AG04450 (cell line): ENCODE measurements around the gene SELPLG. TPM values are rescaled to one million over a fixed set of nuclear protein-coding genes. Genes with fewer than 3 reads are reported as not detected.

Source experiments
- CTCF ChIA-PET: fragments of 300-600, 350-600 bp; formaldehyde crosslinking; extraction: SDS; loops from one replicate; lab custom pipeline; 2022; ENCODE audit warnings: antibody characterized with exemption, inconsistent platforms; lab: Charles Lee
- POLR2A ChIA-PET: fragments of 350-600 bp; formaldehyde crosslinking; extraction: SDS; loops from one replicate; lab custom pipeline; 2021; ENCODE audit warnings: antibody characterized with exemption, inconsistent platforms; lab: Yijun Ruan, JAX
- DNase-seq: peaks from one replicate; pipeline ENCODE4 v3.0.0-alpha.2; 2011; ENCODE audit warnings: low read depth, low spot score
- H3K27ac ChIP-seq: one replicate; pipeline ENCODE4 v1.5.1; 2012; ENCODE audit warnings: low read depth, low read length, control low read depth
- H3K27me3 ChIP-seq: one replicate; pipeline ENCODE4 v1.6.0; 2012; ENCODE audit warnings: low read length; ENCODE audit not compliant: control insufficient read depth, insufficient read depth
- H3K4me3 ChIP-seq: 2 replicates; pipeline ENCODE4 v1.5.1; 2011; ENCODE audit warnings: mild to moderate bottlenecking, low read depth, low read length, control low read depth
- H3K9me3 ChIP-seq: 2 replicates; pipeline ENCODE4 v1.5.1; 2012; ENCODE audit warnings: low read length; ENCODE audit not compliant: control insufficient read depth, insufficient read depth
- polyA plus RNA-seq: library from polyadenylated mRNA; depleted of rRNA; stranded (reverse); fragments of >200 nt; gene quantifications from 2 replicates; pipeline ENCODE4 v1.2.3, GENCODE V29; 2011
- TF ChIP-seq, protein P1 (sequence below): IDR thresholded peaks from 2 replicates; pipeline ENCODE4 v1.5.1; 2011; ENCODE audit warnings: low read depth, low read length, control low read depth, inconsistent platforms

The SELPLG gene
- polyA plus RNA-seq, 1 experiment = 6.1 TPM

DNA sequence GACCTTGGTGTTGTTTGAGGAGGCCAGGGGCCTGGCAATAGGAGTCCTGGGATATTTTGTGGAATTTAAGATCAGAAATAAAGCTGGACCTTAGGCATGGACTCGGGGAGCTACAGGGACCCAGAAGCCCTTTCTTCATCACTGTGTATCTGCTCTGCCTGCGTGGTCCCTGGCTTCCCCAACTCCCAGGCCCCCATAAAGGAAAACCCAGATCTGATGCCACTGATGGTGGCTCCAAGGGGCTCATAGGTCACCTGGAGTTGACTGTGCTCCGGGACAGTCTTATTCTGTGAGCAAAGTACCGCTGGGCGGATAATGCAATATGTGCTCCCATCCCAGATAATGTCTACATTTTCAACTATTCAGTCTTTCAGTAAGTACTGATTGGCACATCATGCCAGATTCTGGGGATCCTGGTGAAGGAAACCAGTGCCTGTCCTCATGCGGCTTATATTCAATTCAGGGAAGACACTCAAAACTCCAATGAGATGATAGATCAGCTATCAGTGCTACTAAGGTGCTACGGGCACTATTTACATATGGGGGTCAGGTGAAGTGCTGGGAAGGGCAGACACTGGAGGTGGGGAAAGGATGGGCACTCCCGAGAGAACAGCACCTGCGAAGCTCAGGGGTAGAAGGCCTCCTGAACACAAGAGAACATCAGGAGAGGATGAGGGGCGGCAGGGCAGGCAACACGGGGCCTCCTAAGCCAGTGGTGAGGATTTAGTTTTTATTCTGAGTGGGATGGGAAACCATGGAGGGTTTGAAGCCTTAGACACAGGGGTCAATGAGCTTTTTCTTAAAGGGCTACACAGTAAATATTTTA, 5.5 kb upstream of the SELPLG start:
- H3K27ac ChIP-seq = no peak overlapping the region
- no peaks in the 10 kb centered on the region for H3K27me3 ChIP-seq
- no peak for DNase-seq
- POLR2A ChIA-PET = interaction anchor here (0.5 to 0.6 kb wide), 2 partner anchors 86 to 87 kb away, joined by 3 to 4 read pairs; no protein-coding TSS in a partner anchor
- H3K9me3 ChIP-seq = no peaks in the 10 kb centered on the region
- TF ChIP-seq, protein P1, sequence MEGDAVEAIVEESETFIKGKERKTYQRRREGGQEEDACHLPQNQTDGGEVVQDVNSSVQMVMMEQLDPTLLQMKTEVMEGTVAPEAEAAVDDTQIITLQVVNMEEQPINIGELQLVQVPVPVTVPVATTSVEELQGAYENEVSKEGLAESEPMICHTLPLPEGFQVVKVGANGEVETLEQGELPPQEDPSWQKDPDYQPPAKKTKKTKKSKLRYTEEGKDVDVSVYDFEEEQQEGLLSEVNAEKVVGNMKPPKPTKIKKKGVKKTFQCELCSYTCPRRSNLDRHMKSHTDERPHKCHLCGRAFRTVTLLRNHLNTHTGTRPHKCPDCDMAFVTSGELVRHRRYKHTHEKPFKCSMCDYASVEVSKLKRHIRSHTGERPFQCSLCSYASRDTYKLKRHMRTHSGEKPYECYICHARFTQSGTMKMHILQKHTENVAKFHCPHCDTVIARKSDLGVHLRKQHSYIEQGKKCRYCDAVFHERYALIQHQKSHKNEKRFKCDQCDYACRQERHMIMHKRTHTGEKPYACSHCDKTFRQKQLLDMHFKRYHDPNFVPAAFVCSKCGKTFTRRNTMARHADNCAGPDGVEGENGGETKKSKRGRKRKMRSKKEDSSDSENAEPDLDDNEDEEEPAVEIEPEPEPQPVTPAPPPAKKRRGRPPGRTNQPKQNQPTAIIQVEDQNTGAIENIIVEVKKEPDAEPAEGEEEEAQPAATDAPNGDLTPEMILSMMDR = no peak
- H3K4me3 ChIP-seq = no peak overlapping the region
- CTCF ChIA-PET = interaction anchor here (1.3 to 3.3 kb wide), 6 partner anchors 11 to 165 kb away, joined by 3 to 18 read pairs (median 6); no protein-coding TSS in a partner anchor

DNA sequence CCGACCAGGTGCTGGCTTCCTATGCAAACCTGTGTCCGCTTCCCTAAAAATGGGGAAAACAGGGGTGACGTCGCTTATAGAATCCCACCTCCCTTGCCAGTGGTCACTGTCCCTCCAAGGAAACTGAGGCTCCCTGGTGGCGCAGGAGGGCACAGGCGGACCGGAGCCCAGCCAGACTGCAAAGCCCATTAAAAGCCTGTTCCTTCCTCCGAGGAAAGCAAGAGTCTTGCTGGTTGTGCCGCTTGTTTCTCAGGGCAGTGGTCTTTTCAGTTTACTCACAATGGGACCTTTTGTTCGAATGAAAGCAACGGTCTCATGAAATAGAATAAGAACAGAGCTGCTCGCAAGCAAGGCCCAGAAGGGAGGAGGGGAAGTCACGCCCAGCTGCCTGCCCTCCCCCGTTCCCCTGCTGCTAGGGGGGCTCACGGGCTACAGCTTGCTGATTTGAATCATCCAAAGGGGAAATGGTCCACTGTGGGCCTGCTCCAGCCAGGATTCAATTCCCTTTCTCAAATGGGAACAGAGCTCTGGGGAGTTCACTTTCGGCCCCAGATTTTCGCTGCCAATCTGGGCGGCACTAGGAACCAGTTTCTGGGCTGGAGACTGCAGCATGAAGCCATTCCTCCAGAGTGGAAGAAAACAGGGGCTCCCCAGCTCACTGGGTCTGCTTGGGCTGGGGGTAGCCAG, 4.6 kb upstream of the SELPLG start:
- H3K27ac ChIP-seq = peak overlapping the region; percentile 31
- DNase-seq = no peak
- H3K9me3 ChIP-seq = no peaks in the 10 kb centered on the region
- no peaks in the 10 kb centered on the region for H3K27me3 ChIP-seq
- POLR2A ChIA-PET = no interaction called here
- CTCF ChIA-PET = interaction anchor here (1.6 to 3.3 kb wide), 4 partner anchors 20 to 166 kb away, joined by 3 to 18 read pairs (median 10); no protein-coding TSS in a partner anchor
- TF ChIP-seq, protein P1 = no peak
- no peak overlapping the region for H3K4me3 ChIP-seq

DNA sequence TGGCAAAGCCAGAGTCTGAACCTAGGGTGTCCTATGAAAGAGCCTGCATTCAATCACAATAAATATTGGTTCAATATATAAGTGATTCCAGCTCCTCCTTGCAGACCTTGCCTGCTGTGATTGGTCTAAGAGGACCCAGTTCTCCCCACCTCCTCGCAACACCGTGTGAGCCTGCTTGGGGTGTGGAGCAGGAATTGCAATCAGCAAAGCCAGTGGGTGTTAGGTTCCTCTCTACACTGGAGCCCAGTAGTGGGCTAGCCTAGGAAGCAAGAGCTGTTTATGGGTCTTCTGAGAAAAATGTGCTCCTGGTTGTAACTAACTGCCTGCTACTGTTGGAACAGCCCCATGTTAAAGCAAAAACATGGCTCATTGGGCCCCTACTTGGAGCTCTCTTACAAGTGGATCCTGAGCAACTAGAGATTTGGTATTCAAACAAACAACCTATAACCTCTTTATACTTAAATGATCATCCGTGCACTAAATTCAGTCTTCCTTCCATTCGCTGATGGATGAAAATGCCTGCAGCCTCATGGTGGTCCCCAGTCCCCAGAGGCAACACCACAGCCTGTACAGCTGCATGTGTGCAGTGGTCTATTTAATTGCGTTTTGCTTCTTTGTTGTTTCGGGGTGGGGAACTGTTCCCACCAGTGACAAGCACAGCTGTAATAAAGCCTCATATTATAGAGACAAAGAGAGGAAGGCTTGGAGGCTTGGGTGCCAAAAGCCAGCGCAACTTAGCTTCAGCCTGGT, 3.7 kb upstream of the SELPLG start:
- no peak overlapping the region for H3K27ac ChIP-seq
- ChIA-PET POLR2A (interaction anchor here (0.6 kb wide), 1 partner anchor 166 kb away, joined by 7 read pairs; no protein-coding TSS in a partner anchor), CTCF (interaction anchor here (0.6 to 3.3 kb wide), 6 partner anchors 8 to 315 kb away, joined by 3 to 18 read pairs (median 6); no protein-coding TSS in a partner anchor)
- H3K9me3 ChIP-seq = no peaks in the 10 kb centered on the region
- H3K4me3 ChIP-seq = no peak overlapping the region
- DNase-seq = no peak
- H3K27me3 ChIP-seq = no peaks in the 10 kb centered on the region
- TF ChIP-seq, protein P1 = no peak

DNA sequence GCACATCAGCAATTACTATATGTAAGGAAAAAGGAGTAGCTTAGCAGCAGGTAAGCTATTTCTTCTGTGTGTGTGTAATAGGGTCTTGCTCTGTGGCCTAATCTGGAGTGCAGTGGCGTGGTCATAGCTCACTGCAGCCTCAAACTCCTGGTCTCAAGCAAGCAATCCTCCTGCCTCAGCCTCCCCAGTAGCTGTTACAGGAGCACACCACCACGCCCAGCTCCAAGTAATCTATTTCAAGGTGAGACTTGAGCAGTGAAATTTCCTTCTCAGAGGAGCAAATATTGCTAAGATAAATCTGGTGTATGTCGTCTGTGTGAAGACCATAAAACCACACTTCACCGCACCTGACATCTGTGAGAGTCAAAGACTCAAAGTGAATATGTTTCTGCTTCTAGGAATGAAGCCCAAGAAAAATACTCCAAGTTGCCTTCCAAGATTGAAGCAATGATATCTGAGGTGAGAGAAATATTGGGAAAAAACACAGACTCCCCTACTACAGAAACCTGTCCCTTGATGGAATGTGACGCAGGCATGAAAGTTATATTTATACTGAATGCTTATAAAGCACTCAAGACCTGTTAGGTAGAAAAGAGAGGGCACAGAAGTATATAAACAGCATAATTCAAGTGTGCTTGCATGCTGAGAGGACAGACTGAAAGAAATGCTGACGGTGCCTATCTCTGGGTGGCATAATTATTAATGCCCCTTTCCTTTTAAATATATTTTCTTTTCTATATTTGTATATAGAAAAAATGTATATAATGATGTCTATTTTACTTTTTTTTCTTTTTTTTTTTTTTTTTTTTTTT, 2.5 kb upstream of the SELPLG start:
- CTCF ChIA-PET = interaction anchor here (0.6 to 1.4 kb wide), 8 partner anchors 8 to 317 kb away, joined by 3 to 8 read pairs (median 4); no protein-coding TSS in a partner anchor
- POLR2A ChIA-PET = interaction anchor here (0.6 kb wide), 1 partner anchor 167 kb away, joined by 7 read pairs; no protein-coding TSS in a partner anchor

More for the DNA sequence above, 2.5 kb upstream of the SELPLG start:
- H3K4me3 ChIP-seq = no peak overlapping the region
- H3K9me3 ChIP-seq = no peaks in the 10 kb centered on the region
- no peak for DNase-seq
- H3K27me3 ChIP-seq = no peaks in the 10 kb centered on the region
- H3K27ac ChIP-seq = no peak overlapping the region
- TF ChIP-seq, protein P1 = no peak
